K562 (cell line): ENCODE data around the gene RNGTT. TPM values are rescaled to one million over a fixed set of nuclear protein-coding genes. Genes with fewer than 3 reads are reported as not detected.

Experiments used
- ATAC-seq: fragments of 200-7000 bp; cut with Tn5 transposase; 3 replicates; pipeline ENCODE4 v1.9.1; 2020; ENCODE audit warnings: moderate library complexity
- BruUV-seq: library from RNA; stranded (reverse); fragments of 400-500 nt; replicated peaks from 2 replicates; lab custom pipeline; 2021; lab: Mats Ljungman, UMichigan
- CTCF ChIA-PET: fragments of 300-600 bp; formaldehyde crosslinking; extraction: SDS; loops from one replicate; lab custom pipeline; 2021; ENCODE audit warnings: low intra/inter-chr PET ratio; lab: Yijun Ruan, JAX
- POLR2A ChIA-PET: fragments of 300-600, 350-650 bp; sonication (Branson Sonifier 250); formaldehyde crosslinking; extraction: SDS; loops from one replicate; lab custom pipeline; 2021; ENCODE audit warnings: antibody characterized with exemption, inconsistent platforms; lab: Yijun Ruan, JAX
- DNase-seq, 4 experiments: peaks; one replicate each; pipeline versions ENCODE4 v3.0.0 to v3.0.0-alpha.2; 2011 to 2018; ENCODE audit warnings: low spot score in 3 of 4, mixed read lengths in 3 of 4; ENCODE audit errors: extremely low read depth in 1 of 4
- FAIRE-seq: peaks from 2 replicates; lab custom pipeline; 2011; peaks lifted over from hg19 to GRCh38; lab: Jason Lieb, UNC
- H2AFZ ChIP-seq: 2 replicates; pipeline ENCODE4 v1.6.0; 2011; ENCODE audit warnings: low read depth, low read length, control low read depth, inconsistent platforms
- H3K27ac ChIP-seq: fragments of 200-600 bp; 3 replicates; pipeline ENCODE4 v1.8.0; 2011; ENCODE audit warnings: low read depth, mild to moderate bottlenecking, control low read depth, inconsistent platforms, low read length, moderate library complexity, mixed read lengths; ENCODE audit errors: extremely low read depth
- H3K27me3 ChIP-seq, 2 experiments: fragments of 300-600 bp in 1 of 2; 2 replicates in 1 of 2; 3 replicates in 1 of 2; pipeline versions ENCODE4 v1.6.0 to v1.8.0; 2011; ENCODE audit warnings: inconsistent platforms in 2 of 2, low read length in 2 of 2, mild to moderate bottlenecking in 1 of 2, mixed read lengths in 1 of 2, moderate library complexity in 1 of 2; ENCODE audit not compliant: control insufficient read depth in 2 of 2, insufficient read depth in 2 of 2
- H3K36me3 ChIP-seq: fragments of 300-600 bp; 3 replicates; pipeline ENCODE4 v1.8.0; 2011; ENCODE audit warnings: mild to moderate bottlenecking, low read length, inconsistent platforms; ENCODE audit not compliant: control insufficient read depth, insufficient read depth
- H3K4me1 ChIP-seq, 2 experiments: fragments of 200-600 bp in 1 of 2; replicated peaks in 1 of 2; 2 replicates in 1 of 2; 3 replicates in 1 of 2; pipeline versions ENCODE4 v1.5.1 to v1.8.0; 2011; ENCODE audit warnings: inconsistent platforms in 2 of 2, low read length in 2 of 2, mild to moderate bottlenecking in 1 of 2, mixed read lengths in 1 of 2, moderate library complexity in 1 of 2; ENCODE audit not compliant: control insufficient read depth in 2 of 2, insufficient read depth in 2 of 2
- H3K4me2 ChIP-seq: 2 replicates; pipeline ENCODE4 v1.6.1; 2011; ENCODE audit warnings: low read length, control low read depth, inconsistent platforms, mixed read lengths; ENCODE audit not compliant: insufficient read depth
- H3K4me3 ChIP-seq: fragments of 200-600 bp; sonication (generic), shearing (Covaris generic); 2 replicates; pipeline ENCODE4 v1.5.1; 2016; ENCODE audit warnings: control low read depth, inconsistent platforms
- H3K79me2 ChIP-seq: fragments of 200-600 bp; 3 replicates; pipeline ENCODE4 v1.8.0; 2011; ENCODE audit warnings: low read length, inconsistent platforms; ENCODE audit not compliant: control insufficient read depth, insufficient read depth
- H3K9ac ChIP-seq, 2 experiments: 2 replicates each; pipeline versions ENCODE4 v1.6.0 to v1.6.1; 2011; ENCODE audit warnings: low read depth in 2 of 2, low read length in 2 of 2, control low read depth in 1 of 2, inconsistent platforms in 1 of 2, mild to moderate bottlenecking in 1 of 2, mixed read lengths in 1 of 2; ENCODE audit not compliant: insufficient read depth in 1 of 2
- H3K9me1 ChIP-seq: one replicate; pipeline ENCODE4 v1.6.0; 2011; ENCODE audit warnings: inconsistent platforms, mild to moderate bottlenecking, low read length, moderate library complexity; ENCODE audit not compliant: control insufficient read depth, insufficient read depth
- H3K9me3 ChIP-seq: replicated peaks from 2 replicates; pipeline ENCODE4 v1.5.1; 2011; ENCODE audit warnings: low read depth, low read length, inconsistent platforms; ENCODE audit not compliant: control insufficient read depth, insufficient read depth
- H4K20me1 ChIP-seq: replicated peaks from 2 replicates; pipeline ENCODE4 v1.6.1; 2011; ENCODE audit warnings: low read length, inconsistent platforms, mixed read lengths; ENCODE audit not compliant: control insufficient read depth, insufficient read depth
- BRD9 ChIP-seq: fragments of 450-650 bp; IDR thresholded peaks from 2 replicates; pipeline ENCODE4 v1.6.1; 2018; ENCODE audit warnings: low read depth; ENCODE audit not compliant: partially characterized antibody
- C11orf30 ChIP-seq: fragments of 450-650 bp; IDR thresholded peaks from 2 replicates; pipeline ENCODE4 v1.6.1; 2016; ENCODE audit warnings: low read depth, mild to moderate bottlenecking
- CBFA2T3 ChIP-seq: fragments of 450-650 bp; IDR thresholded peaks from 2 replicates; pipeline ENCODE4 v1.6.1; 2017
- CBX5 ChIP-seq: IDR thresholded peaks from 2 replicates; pipeline ENCODE4 v1.6.1; 2014; ENCODE audit warnings: low read depth, borderline replicate concordance
- HCFC1 ChIP-seq: IDR thresholded peaks from 2 replicates; pipeline ENCODE4 v1.6.1; 2012; ENCODE audit warnings: low read depth, low read length, improper control_type of control experiment
- MCM5 ChIP-seq: fragments of 450-650 bp; IDR thresholded peaks from 2 replicates; pipeline ENCODE4 v1.6.1; 2016; ENCODE audit warnings: low read depth
- RBM17 ChIP-seq: fragments of 200-400 bp; formaldehyde crosslinking; IDR thresholded peaks from 2 replicates; pipeline ENCODE4 v1.6.1; 2017; ENCODE audit warnings: low read depth, mild to moderate bottlenecking, low read length, borderline replicate concordance
- TARDBP ChIP-seq: fragments of 450-650 bp; IDR thresholded peaks from 2 replicates; pipeline ENCODE4 v1.6.1; 2016
- TRIM25 ChIP-seq: fragments of 450-650 bp; IDR thresholded peaks from 2 replicates; pipeline ENCODE4 v1.7.0; 2016; ENCODE audit warnings: borderline replicate concordance
- ZBTB12 ChIP-seq: fragments of 250-450 bp; sonication (Bioruptor Pico); IDR thresholded peaks from 2 replicates; pipeline ENCODE4 v1.4.0; 2020
- ZBTB26 ChIP-seq: fragments of 450-650 bp; formaldehyde crosslinking; IDR thresholded peaks from 2 replicates; pipeline ENCODE4 v1.4.0; 2022; ENCODE audit warnings: missing genetic modification characterization
- ZBTB34 ChIP-seq: fragments of 250-450 bp; sonication (Bioruptor Pico); IDR thresholded peaks from 2 replicates; pipeline ENCODE4 v1.8.0; 2021; ENCODE audit warnings: mild to moderate bottlenecking, moderate library complexity
- ZNF518B ChIP-seq: fragments of 250-450 bp; sonication (Bioruptor Pico); IDR thresholded peaks from 2 replicates; pipeline ENCODE4 v1.5.0; 2021; ENCODE audit warnings: mild to moderate bottlenecking, moderate library complexity
- ZSCAN32 ChIP-seq: fragments of 450-650 bp; formaldehyde crosslinking; IDR thresholded peaks from 2 replicates; pipeline ENCODE4 v1.4.0; 2020; ENCODE audit warnings: mild to moderate bottlenecking, moderate library complexity
- WGBS: fragments of 100-300 bp; shearing (Covaris generic); methylation state at CpG from one replicate; pipeline ENCODE4 v1.1.6; 2016; ENCODE audit warnings: low coverage, mixed read lengths; ENCODE audit not compliant: insufficient coverage; ENCODE audit errors: missing lambda C conversion rate; 5-methylcytosine and 5-hydroxymethylcytosine counted together
- in situ Hi-C: fragments of 300-500 bp; cut with MboI; formaldehyde crosslinking; loops from 4 replicates; pipeline ENCODE4 v1.15.0; 2018; ENCODE audit warnings: inconsistent platforms, mixed read lengths
- intact Hi-C: fragments of 100-400 bp; cut with micrococcal nuclease; formaldehyde crosslinking; loops from 2 replicates; pipeline ENCODE4 v1.14.2; 2022
- polyA plus RNA-seq, 8 experiments: library from polyadenylated mRNA; depleted of rRNA in 4 of 8; stranded (reverse) in 5 of 8; unstranded in 3 of 8; fragments of >200 nt; fragmentation: Nextera tagmentation in 2 of 8; fragmentation: Illumina TruSeq in 1 of 8; extraction: Ambion mirVana in 2 of 8; extraction: Trizol in 1 of 8; gene quantifications; 2 replicates each; pipeline versions ENCODE4 v1.2.1 to v1.2.3, GENCODE V29; 2011 to 2014; ENCODE audit warnings: inconsistent platforms in 1 of 8, missing spikeins in 1 of 8
- total RNA-seq, 7 experiments: library from RNA; depleted of rRNA in 6 of 7; stranded (reverse); fragments of >200 nt in 6 of 7; fragmentation: Illumina TruSeq in 2 of 7; extraction: Trizol in 2 of 7; gene quantifications; 2 replicates each; pipeline versions ENCODE4 v1.2.1 to v1.2.3, GENCODE V29; 2011 to 2021; ENCODE audit warnings: low replicate concordance in 1 of 7

Gene RNGTT
- total and polyA plus RNA-seq, 9 of the 15 experiments (the other 6 are each of a cell fraction or from before 2014, with no cell fraction given): 6.1 to 31.7 (median 19.5) TPM

- no peak for FAIRE-seq
- Histone ChIP-seq H3K4me3 (no peak overlapping the region), H3K27me3 (peaks cover 3 to 29% of the 10 kb centered on the region in 2 experiments; a peak in 4 of 5 replicates), H3K27ac (no peak overlapping the region), H3K4me1 (no peaks in the 10 kb centered on the region), H3K9ac (no peak overlapping the region), H4K20me1 (no peaks in the 10 kb centered on the region), H3K36me3 (no peaks in the 10 kb centered on the region), H3K4me2 (no peak overlapping the region), H3K79me2 (no peaks in the 10 kb centered on the region), H2AFZ (no peak overlapping the region), H3K9me1 (no peaks in the 10 kb centered on the region), H3K9me3 (no peaks in the 10 kb centered on the region)
- intact Hi-C loops (no loop called here), in situ Hi-C loops (no loop called here)
- 12% methylated on average over 8 of the region's 8 CpGs for WGBS
- no peak for DNase-seq
- POLR2A ChIA-PET: no interaction called here
- BruUV-seq: no TSS peak
- CTCF ChIA-PET: no interaction called here
- ATAC-seq: no peak
- TF ChIP-seq TRIM25 (no peak), CBFA2T3 (no peak), ZNF518B (CRISPR knock-in tag) (no peak), ZBTB26 (no peak), C11orf30 (no peak), RBM17 (no peak), MCM5 (no peak), ZBTB34 (no peak), ZSCAN32 (CRISPR knock-in tag) (no peak), ZBTB12 (CRISPR knock-in tag) (no peak), TARDBP (no peak), HCFC1 (no peak), CBX5 (no peak), BRD9 (no peak)
- TF ChIP-seq, all 486 proteins: peak for 0
Measured at GRCh38 chr6:88563277-88563625, 400.2 kb downstream of the RNGTT start.
